HG02763 (cell line): ENCODE data around the gene RIGI.
"Not testable (repeated sequence)": the region's sequence is repeated elsewhere in the genome, so short reads cannot be mapped to it uniquely, and the experiment has no call there.

Experiments used
- ATAC-seq: cut with Tn5 transposase; IDR thresholded peaks from one replicate; pipeline ENCODE4 v1.9.1; 2021; ENCODE audit warnings: mild to moderate bottlenecking, moderate library complexity; ENCODE audit not compliant: unreplicated experiment

RIGI gene

GRCh38 chr9:32526041-32526706, at the start of gene RIGI:
RIGI (minus strand) TSS chr9:32526196; CDS start chr9:32526166, 30 bp downstream.
- peak; percentile 69 for ATAC-seq

GRCh38 chr9:32574858-32575257, 48.9 kb upstream of the RIGI start:
- ATAC-seq = no peak

- ATAC-seq = no peak
Measured at GRCh38 chr9:32573821-32574220, 47.8 kb upstream of the RIGI start.

GRCh38 chr9:32572900-32573523, 47.0 kb upstream of the RIGI start, which contains the start of gene NDUFB6:
NDUFB6 (minus strand) TSS chr9:32573159; CDS start chr9:32573060, 99 bp downstream.
- ATAC-seq = peak; percentile 79

GRCh38 chr9:32571969-32572899, 46.2 kb upstream of the RIGI start:
- ATAC-seq = peak; percentile 87

- no peak for ATAC-seq
Measured at GRCh38 chr9:32570262-32570661, 44.3 kb upstream of the RIGI start.

- ATAC-seq = no peak
Measured at GRCh38 chr9:32566770-32567169, 40.8 kb upstream of the RIGI start.

GRCh38 chr9:32565967-32566366, 40.0 kb upstream of the RIGI start:
- ATAC-seq = no peak

- ATAC-seq = no peak
Measured at GRCh38 chr9:32558408-32558934, 32.5 kb upstream of the RIGI start.

GRCh38 chr9:32554591-32554990, 28.6 kb upstream of the RIGI start:
- no peak for ATAC-seq

- no peak for ATAC-seq
Measured at GRCh38 chr9:32554107-32554506, 28.1 kb upstream of the RIGI start.

GRCh38 chr9:32552172-32552872, 26.3 kb upstream of the RIGI start, which contains the start of the genes SMIM27 and TOPORS:
SMIM27 (plus strand) TSS chr9:32552327; CDS start chr9:32552435, 108 bp downstream.
TOPORS (minus strand) TSS chr9:32552586; CDS start chr9:32552436, 150 bp downstream.
- peak; percentile 65 for ATAC-seq

GRCh38 chr9:32551276-32552051, 25.5 kb upstream of the RIGI start:
- peak; percentile 6 for ATAC-seq

GRCh38 chr9:32550562-32551275, 24.7 kb upstream of the RIGI start:
- ATAC-seq = peak; percentile 68

GRCh38 chr9:32550150-32550561, 24.2 kb upstream of the RIGI start:
- no peak for ATAC-seq

- not testable (repeated sequence) for ATAC-seq
Measured at GRCh38 chr9:32548213-32548612, 22.2 kb upstream of the RIGI start.

GRCh38 chr9:32545884-32546283, 19.9 kb upstream of the RIGI start:
- ATAC-seq = no peak

- no peak for ATAC-seq
Measured at GRCh38 chr9:32543047-32543446, 17.1 kb upstream of the RIGI start.

- no peak for ATAC-seq
Measured at GRCh38 chr9:32533816-32534215, 7.8 kb upstream of the RIGI start.
